ENCODE data around the gene ALDH7A1.

Gene ALDH7A1

DNA sequence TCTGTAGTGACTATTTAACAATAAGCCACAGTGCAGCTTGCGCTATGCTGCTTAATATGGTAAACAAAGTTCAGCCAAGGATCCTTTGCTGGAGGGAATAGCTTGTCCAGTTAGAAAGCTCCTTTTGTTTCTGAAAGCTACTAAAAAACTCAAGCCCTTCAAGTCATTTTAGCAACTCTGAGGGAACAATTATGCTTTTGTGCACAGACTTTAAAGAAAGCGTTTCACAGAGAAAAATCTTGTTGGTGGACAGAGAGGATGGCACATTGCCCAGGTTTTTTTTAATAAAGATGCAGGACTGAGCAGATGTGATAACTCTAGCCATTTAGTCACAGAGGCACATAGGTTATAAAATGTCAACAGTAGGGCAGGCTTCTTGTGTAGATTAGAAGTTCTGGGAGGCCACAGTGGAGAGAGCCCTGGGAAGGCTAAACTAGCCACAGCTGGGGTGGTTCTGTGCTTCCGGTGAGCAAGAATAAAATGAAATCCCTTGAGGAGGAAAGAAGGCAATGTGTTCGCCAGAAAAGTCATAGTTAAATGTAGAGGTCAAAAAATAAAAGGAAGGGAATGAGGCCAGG, 63.4 kb downstream of the ALDH7A1 start:
- TF ChIP-seq, protein P1, sequence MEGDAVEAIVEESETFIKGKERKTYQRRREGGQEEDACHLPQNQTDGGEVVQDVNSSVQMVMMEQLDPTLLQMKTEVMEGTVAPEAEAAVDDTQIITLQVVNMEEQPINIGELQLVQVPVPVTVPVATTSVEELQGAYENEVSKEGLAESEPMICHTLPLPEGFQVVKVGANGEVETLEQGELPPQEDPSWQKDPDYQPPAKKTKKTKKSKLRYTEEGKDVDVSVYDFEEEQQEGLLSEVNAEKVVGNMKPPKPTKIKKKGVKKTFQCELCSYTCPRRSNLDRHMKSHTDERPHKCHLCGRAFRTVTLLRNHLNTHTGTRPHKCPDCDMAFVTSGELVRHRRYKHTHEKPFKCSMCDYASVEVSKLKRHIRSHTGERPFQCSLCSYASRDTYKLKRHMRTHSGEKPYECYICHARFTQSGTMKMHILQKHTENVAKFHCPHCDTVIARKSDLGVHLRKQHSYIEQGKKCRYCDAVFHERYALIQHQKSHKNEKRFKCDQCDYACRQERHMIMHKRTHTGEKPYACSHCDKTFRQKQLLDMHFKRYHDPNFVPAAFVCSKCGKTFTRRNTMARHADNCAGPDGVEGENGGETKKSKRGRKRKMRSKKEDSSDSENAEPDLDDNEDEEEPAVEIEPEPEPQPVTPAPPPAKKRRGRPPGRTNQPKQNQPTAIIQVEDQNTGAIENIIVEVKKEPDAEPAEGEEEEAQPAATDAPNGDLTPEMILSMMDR (conservative IDR thresholded peaks at IDR 0.05; ENCODE audit: low read depth) = no peak
- ChIA-PET POLR2A (ENCODE audit: low non-redundant PET) (no interaction called here), CTCF (interaction anchor here (0.6 to 3.1 kb wide), 3 partner anchors 32 to 178 kb away, joined by 3 to 13 read pairs (median 4); no protein-coding TSS in a partner anchor)
- no peak overlapping the region for H3K27ac ChIP-seq
- DNase-seq (ENCODE audit: low spot score) = no peak

DNA sequence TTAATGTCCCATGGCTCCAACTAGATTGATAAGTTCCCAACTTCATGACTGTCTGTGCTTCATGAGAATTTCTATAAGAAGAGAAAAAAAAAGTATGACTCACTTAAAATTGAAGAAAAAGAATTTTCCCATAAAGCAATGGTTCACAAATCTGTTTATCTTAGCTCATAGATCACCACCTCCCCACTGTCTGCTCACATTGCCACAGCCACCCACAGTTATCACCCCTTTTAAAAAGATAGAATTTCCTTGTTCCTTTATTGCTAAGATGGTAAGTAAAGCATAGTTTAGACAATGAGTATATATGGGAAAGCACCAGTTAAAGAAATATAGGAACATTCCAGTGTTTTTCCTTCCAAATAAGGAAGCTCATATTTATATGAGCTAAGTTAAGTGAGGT, 67.1 kb downstream of the ALDH7A1 start:
- DNase-seq (ENCODE audit: low spot score) = no peak
- TF ChIP-seq, protein P1 (conservative IDR thresholded peaks at IDR 0.05; ENCODE audit: low read depth) = no peak
- no peak overlapping the region for H3K27ac ChIP-seq
- POLR2A ChIA-PET (ENCODE audit: low non-redundant PET) = no interaction called here
- CTCF ChIA-PET = interaction anchor here (0.6 to 0.7 kb wide), 2 partner anchors 9 to 11 kb away, joined by 3 read pairs; no protein-coding TSS in a partner anchor

DNA sequence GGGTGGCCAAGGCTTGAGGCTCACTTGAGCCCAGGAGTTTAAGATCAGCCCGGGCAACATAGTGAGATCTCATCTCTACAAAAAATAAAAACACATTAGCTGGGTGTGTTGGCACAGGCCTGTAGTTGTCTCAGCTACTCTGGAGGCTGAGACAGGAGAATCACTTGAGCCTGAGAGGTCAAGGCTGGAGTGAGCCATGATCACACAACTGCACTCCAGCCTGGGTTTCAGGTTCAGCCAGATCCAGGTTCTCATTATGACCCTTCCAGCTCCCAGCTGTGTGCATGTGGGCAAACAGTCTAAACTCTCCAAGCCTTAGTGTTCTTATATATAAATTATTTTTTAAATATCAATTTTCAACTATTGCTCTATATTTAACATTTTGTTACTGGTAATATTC, 67.9 kb downstream of the ALDH7A1 start:
- POLR2A ChIA-PET (ENCODE audit: low non-redundant PET) = no interaction called here

DNA sequence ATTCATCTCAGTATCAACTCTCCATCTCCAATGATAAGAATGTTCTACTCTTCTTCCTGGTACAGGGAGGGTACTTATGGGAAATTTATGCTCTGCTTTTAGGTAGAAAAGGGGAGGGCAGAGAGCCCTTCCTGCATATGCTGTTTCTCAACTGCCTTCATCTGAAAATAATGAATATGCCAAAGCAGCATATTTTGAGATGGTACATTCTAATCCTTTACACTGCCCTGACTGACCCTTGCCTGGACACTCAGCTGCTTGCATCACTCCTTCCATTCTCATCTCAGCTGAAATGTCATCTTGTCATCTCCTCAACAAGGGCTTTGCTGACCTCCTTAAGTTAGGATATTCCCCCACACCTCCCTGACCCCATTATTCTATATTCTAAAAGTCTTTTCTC, 68.5 kb downstream of the ALDH7A1 start:
- TF ChIP-seq, protein P1 (conservative IDR thresholded peaks at IDR 0.05; ENCODE audit: low read depth) = no peak
- CTCF ChIA-PET = no interaction called here
- DNase-seq (ENCODE audit: low spot score) = no peak
- POLR2A ChIA-PET (ENCODE audit: low non-redundant PET) = no interaction called here
- no peak overlapping the region for H3K27ac ChIP-seq

More for the DNA sequence above, 67.9 kb downstream of the ALDH7A1 start:
- DNase-seq (ENCODE audit: low spot score) = no peak
- CTCF ChIA-PET = interaction anchor here (0.6 kb wide), 1 partner anchor 8 kb away, joined by 3 read pairs; no protein-coding TSS in a partner anchor
- H3K27ac ChIP-seq = no peak overlapping the region
- TF ChIP-seq, protein P1 (conservative IDR thresholded peaks at IDR 0.05; ENCODE audit: low read depth) = no peak

DNA sequence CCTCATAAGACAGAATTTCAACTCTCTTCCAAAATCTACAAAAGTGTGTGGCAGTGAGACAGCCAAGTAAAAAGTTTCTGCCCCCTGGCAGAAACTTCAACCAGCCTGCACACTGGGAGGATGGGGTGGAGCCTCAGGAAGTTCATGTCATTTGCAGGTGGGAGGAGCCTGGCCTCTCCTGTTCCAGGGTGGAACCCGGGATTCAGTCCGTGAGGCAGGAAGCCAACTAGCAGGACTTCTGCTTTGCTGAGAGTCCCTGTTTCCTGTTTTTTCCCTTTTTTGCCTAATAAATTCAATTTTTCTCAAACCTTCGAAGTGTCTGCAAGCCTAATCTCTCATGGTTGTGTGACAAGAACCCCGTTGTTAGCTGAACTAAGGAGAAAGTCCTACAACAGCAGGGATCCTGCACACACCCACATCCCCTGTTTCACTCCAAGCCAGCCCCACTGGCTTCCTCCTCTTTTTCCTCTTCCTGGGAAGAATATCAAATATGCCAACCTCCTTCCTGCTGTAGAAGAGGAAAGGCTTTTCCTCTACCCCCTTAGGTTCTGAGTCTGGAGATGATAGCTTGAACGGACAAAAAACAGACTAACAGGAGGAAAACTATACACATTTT, 69.3 kb downstream of the ALDH7A1 start:
- no peak for DNase-seq (ENCODE audit: low spot score)
- no peak overlapping the region for H3K27ac ChIP-seq
- ChIA-PET POLR2A (ENCODE audit: low non-redundant PET) (interaction anchor here (0.6 kb wide), 1 partner anchor 121 kb away, joined by 3 read pairs; no protein-coding TSS in a partner anchor), CTCF (interaction anchor here (0.6 kb wide), 1 partner anchor 125 kb away, joined by 7 read pairs; no protein-coding TSS in a partner anchor)
- TF ChIP-seq, protein P1 (conservative IDR thresholded peaks at IDR 0.05; ENCODE audit: low read depth) = no peak

DNA sequence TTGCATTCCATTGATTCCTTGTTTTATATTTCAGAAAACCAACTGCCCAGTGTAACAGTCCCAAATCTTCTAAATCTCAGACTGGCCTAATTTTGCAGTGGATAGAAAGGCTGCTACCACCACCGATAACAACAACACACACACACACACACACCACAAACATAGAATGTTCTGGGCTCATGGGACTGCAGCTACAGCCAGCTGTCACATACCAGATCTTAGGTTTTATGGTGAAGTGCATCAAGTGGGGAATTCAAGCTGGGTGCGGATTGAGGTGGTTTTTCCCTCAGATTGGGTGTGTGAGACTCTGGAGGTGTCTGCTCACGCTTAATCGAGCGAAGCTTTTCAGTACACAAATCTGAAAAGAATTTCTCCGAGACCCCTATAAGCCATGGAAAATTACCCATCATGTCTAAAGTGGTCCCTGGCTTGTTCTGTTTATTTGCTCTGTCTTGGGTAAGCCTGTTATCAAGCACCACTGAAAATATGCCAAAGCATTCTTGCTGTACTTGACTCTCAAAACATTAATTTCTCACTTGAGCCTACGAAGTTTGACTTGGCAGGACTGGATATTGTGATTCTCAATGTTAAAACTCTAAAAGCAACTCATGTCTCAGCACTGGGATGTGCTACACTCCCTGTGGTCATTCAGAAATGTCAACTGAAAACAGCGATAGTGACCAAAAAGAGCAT, 71.1 kb downstream of the ALDH7A1 start:
- no peak for DNase-seq (ENCODE audit: low spot score)
- POLR2A ChIA-PET (ENCODE audit: low non-redundant PET) = no interaction called here
- H3K27ac ChIP-seq = no peak overlapping the region
- CTCF ChIA-PET = no interaction called here
- TF ChIP-seq, protein P1 (conservative IDR thresholded peaks at IDR 0.05; ENCODE audit: low read depth) = no peak
